Measurements from ENCODE around the gene NAGPA.

NAGPA gene

DNA sequence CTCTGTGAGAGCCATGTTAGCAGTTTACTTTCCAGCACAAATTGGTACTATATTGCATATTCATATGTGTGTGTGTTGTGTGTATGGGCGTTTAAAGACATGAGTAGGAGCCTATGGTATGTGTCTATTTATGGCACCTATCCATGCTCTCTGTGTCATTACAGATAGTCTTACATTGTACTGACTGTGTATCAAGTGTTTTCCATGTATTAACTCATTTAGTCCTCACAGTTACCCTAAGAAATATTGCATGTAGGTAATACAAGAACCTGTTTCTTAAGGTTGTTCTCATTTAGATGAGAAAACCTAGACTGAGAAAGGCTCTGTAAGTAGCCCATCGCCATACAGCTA, 39.5 kb upstream of the NAGPA start:
- Histone ChIP-seq H3K27ac (ENCODE audit: poor library complexity, severe bottlenecking) (no peak overlapping the region), H3K36me3 (ENCODE audit: low read depth) (peaks cover 45% of the 10 kb centered on the region), H3K9me3 (ENCODE audit: severe bottlenecking) (no peaks in the 10 kb centered on the region), H3K27me3 (ENCODE audit: insufficient read depth, poor library complexity, severe bottlenecking) (no peaks in the 10 kb centered on the region), H3K4me3 (ENCODE audit: severe bottlenecking) (no peak overlapping the region), H3K4me1 (ENCODE audit: insufficient read depth, poor library complexity, severe bottlenecking) (peaks cover 4% of the 10 kb centered on the region)
- ATAC-seq (ENCODE audit: low read depth) (no peak), DNase-seq (ENCODE audit: low spot score) (no peak)
- TF ChIP-seq, protein P1, sequence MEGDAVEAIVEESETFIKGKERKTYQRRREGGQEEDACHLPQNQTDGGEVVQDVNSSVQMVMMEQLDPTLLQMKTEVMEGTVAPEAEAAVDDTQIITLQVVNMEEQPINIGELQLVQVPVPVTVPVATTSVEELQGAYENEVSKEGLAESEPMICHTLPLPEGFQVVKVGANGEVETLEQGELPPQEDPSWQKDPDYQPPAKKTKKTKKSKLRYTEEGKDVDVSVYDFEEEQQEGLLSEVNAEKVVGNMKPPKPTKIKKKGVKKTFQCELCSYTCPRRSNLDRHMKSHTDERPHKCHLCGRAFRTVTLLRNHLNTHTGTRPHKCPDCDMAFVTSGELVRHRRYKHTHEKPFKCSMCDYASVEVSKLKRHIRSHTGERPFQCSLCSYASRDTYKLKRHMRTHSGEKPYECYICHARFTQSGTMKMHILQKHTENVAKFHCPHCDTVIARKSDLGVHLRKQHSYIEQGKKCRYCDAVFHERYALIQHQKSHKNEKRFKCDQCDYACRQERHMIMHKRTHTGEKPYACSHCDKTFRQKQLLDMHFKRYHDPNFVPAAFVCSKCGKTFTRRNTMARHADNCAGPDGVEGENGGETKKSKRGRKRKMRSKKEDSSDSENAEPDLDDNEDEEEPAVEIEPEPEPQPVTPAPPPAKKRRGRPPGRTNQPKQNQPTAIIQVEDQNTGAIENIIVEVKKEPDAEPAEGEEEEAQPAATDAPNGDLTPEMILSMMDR (IDR thresholded peaks at IDR 0.05; ENCODE audit: poor library complexity, severe bottlenecking) = no peak

DNA sequence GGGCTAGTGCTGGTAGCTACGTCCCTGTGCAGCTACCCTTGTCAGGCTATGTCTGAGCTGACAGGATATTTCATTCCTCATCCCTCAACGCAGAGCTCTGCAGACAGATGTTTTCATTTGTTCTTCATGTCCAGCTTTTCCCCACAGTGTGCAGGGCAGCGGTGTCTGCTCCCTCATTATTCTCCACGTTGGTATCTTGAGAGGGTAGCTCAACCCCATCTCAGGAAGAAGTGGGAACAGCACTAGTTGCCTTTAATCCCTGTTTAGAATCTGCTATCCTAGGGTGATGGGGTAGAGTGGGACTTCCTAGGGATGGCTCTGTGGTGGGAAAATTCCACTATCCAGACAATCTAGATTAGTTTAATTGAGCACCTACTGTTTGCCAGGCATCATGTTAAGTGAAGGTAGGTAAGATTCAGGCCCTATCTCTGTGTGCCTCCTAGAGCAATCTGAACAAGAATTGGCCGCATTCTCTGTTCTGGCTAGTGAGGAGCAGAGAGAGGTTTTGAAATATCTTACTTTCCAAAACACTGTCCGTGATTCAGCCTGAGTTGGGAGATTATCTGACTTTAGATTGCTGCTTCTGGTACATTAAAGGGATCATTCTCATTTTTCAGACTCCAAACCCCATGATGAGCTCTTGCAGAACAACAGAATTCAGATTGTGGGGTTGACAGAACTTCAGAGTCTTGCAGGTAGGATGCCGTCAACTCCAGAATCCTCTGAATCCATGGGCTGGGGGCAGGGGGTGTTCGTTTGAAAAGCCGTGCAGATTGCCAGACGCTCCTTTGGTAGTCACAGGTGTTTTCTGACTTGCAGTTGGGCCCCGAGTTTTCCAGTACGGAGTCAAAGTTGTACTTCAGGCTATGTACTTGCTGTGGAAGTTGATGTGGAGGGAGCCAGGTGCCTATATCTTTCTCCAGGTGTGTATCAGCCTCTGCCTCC, 38.9 kb upstream of the NAGPA start:
- no peaks in the 10 kb centered on the region for H3K9me3 ChIP-seq (ENCODE audit: severe bottlenecking)
- ATAC-seq (ENCODE audit: low read depth) (peak; percentile 28; the same call in 2 of the 3 replicates), DNase-seq (ENCODE audit: low spot score) (peak; percentile 15)
- H3K4me1 ChIP-seq (ENCODE audit: insufficient read depth, poor library complexity, severe bottlenecking) = peaks cover 4% of the 10 kb centered on the region
- peak overlapping the region; percentile 49 for H3K4me3 ChIP-seq (ENCODE audit: severe bottlenecking)
- peak overlapping the region; percentile 32 for H3K27ac ChIP-seq (ENCODE audit: poor library complexity, severe bottlenecking)
- H3K27me3 ChIP-seq (ENCODE audit: insufficient read depth, poor library complexity, severe bottlenecking) = no peaks in the 10 kb centered on the region
- H3K36me3 ChIP-seq (ENCODE audit: low read depth) = peaks cover 45% of the 10 kb centered on the region
- TF ChIP-seq, protein P1 (IDR thresholded peaks at IDR 0.05; ENCODE audit: poor library complexity, severe bottlenecking) = no peak

DNA sequence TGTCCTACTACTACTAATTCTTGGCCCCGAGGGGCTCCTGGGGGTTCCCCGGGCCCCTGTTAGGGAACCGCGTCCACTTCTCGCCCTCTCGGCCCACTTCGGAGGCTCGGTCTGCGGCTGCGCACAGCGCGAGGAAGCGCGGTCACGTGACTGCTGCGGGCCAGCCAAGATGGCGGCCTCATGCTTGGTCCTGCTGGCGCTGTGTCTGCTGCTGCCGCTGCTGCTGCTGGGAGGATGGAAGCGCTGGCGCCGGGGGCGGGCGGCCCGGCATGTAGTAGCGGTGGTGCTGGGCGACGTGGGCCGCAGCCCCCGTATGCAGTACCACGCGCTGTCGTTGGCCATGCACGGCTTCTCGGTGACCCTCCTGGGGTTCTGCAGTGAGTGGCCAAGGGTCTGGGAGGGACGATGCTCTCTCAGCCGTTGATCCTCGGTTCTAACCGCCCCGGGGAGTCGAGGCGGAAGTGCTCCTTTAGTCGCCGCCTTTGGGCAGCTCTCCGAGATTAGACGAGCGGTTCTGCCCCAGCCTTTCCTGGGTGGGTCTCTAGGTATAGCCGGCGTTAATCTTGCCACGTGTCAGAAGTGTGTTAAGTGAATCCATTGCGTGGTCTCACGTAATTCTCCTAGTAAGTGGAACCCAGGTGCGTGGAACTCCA, 38.1 kb upstream of the NAGPA start, which contains the start of gene ALG1:
ALG1 (plus strand) TSS at position 163 of the 653 bp plus-strand sequence; CDS start at position 170, 7 bp downstream.
- Histone ChIP-seq H3K4me3 (ENCODE audit: severe bottlenecking) (peak within 1 kb of the TSS; percentile 49), H3K27ac (ENCODE audit: poor library complexity, severe bottlenecking) (peak within 1 kb of the TSS; percentile 32), H3K36me3 (ENCODE audit: low read depth) (peaks cover 38% of the 10 kb centered on the region), H3K27me3 (ENCODE audit: insufficient read depth, poor library complexity, severe bottlenecking) (no peaks in the 10 kb centered on the region), H3K4me1 (ENCODE audit: insufficient read depth, poor library complexity, severe bottlenecking) (peaks cover 4% of the 10 kb centered on the region), H3K9me3 (ENCODE audit: severe bottlenecking) (no peaks in the 10 kb centered on the region)
- ATAC-seq (ENCODE audit: low read depth) (peak; percentile 85), DNase-seq (ENCODE audit: low spot score) (peak; percentile 83)
- TF ChIP-seq, protein P1 (IDR thresholded peaks at IDR 0.05; ENCODE audit: poor library complexity, severe bottlenecking) = no peak

DNA sequence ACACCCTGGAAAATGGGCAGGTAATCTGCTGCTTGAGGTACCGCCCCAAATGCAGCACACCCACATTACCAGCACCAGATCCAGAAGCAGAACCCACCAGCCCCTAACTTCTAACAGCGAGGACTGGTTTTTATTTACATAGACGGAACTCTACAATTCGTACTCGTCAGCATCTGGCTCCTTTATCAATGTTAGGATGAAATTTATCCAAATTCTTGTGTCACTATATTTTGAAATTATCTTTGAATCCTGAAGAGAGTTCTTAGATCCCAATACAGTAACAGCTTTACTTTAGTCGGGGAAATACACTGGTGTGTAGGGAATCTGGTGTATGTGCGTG, 37.6 kb upstream of the NAGPA start:
- DNase-seq (ENCODE audit: low spot score) = no peak
- H3K4me3 ChIP-seq (ENCODE audit: severe bottlenecking) = peak overlapping the region; percentile 49
- no peak for ATAC-seq (ENCODE audit: low read depth)
- H3K27ac ChIP-seq (ENCODE audit: poor library complexity, severe bottlenecking) = peak overlapping the region; percentile 32
- H3K9me3 ChIP-seq (ENCODE audit: severe bottlenecking) = no peaks in the 10 kb centered on the region
- TF ChIP-seq, protein P1 (IDR thresholded peaks at IDR 0.05; ENCODE audit: poor library complexity, severe bottlenecking) = no peak
- peaks cover 35% of the 10 kb centered on the region for H3K36me3 ChIP-seq (ENCODE audit: low read depth)
- H3K4me1 ChIP-seq (ENCODE audit: insufficient read depth, poor library complexity, severe bottlenecking) = peaks cover 4% of the 10 kb centered on the region
- H3K27me3 ChIP-seq (ENCODE audit: insufficient read depth, poor library complexity, severe bottlenecking) = no peaks in the 10 kb centered on the region

Data from RWPE2 (cell line).